GM19324 (cell line): Measurements from ENCODE around the gene TXNL4A.
"Not testable (repeated sequence)": the region's sequence is repeated elsewhere in the genome, so short reads cannot be mapped to it uniquely, and the experiment has no call there.

ENCODE experiments used
- ATAC-seq: cut with Tn5 transposase; IDR thresholded peaks from one replicate; pipeline ENCODE4 v1.9.1; 2021; ENCODE audit warnings: mild to moderate bottlenecking, moderate library complexity; ENCODE audit not compliant: unreplicated experiment, low FRiP score

TXNL4A gene

DNA sequence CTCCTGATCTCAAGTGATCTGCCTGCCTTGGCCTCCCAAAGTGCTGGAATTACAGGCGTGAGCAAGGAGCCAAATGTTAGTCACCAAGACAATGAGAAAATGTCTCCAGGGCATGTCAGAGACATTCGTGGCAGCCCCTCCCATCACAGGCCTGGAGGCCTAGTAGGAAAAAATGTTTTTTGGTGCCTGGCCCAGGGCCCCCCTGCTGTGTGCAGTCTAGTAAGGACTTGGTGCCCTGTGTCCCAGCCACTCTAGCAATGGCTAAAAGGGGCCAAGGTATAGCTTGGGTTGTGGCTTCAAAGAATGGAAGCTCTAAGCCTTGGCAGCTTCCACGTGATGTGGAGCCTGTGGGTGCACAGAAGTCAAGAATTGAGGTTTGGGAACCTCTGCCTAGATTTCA, 12.5 kb upstream of the TXNL4A start:
- no peak for ATAC-seq

DNA sequence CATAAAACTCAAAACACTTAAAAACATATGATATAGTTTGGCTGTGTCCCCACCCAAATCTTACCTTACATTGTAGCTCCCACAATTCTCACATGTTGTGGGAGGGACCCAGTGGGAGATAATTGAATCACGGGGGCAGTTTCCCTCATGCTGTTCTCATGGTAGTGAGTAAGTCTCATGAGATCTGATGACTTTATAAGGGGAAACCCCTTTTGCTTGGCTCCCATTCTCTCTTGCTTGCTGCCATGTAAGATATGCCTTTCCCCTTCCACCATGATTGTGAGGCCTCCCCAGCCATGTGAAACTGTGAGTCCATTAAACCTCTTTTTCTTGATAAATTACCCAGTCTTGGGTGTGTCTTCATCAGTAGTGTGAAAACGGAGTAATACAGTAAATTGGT, 11.3 kb upstream of the TXNL4A start:
- not testable (repeated sequence) for ATAC-seq

- no peak for ATAC-seq
Observed at GRCh38 chr18:79991494-79991893, 3.1 kb upstream of the TXNL4A start.

DNA sequence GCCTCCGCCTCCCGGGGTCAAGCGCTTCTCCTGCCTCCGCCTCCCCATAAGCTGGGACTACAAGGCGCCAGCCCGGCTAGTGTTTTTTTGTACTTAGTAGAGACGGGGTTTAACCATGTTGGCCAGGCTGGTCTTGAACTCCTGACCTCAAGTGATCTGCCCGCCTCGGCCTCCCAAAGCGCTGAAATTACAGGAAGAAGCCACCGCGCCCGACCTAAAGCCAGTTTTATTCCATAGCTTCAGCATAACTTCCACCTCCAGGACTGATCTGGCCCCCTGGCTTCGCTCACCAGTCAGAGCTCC, 783 bp upstream of the TXNL4A start:
- no peak for ATAC-seq

DNA sequence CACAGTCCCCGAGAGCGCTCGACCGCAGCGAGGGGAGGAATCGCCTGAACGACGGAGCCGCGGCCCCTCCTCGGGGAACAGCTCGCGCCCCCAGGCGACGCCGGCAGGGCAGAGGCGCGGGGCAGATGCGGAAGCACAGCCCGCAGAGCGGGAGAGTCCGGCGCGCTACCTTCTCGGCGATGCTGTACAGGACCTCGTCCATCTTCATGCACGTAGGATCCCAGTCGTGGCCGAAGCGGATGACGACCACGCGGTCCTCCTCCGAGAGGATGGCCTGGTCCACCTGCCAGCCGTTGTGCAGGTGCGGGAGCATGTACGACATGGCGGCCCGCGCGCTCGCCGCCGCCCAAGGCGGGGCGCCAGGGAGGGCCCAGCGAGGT, 302 bp downstream of the TXNL4A start:
- ATAC-seq = peak; percentile 64

DNA sequence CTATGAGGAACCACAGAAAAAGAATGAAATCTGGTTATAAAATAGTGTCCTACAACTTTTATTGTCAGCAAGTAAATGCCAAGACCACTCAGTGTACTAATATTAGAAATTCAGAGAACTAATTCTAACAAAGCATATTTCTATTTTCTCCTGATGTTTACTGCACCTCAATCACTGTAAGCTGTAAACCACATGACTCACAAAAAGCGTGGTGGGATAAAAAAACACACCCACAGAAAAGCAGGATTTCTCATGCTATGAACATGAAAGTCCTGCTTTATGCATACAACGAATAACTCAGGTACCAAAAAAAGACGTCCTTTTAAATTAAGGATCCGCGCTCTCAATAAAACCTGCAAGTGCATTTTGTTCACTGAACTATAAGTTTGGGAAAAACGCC, 797 bp downstream of the TXNL4A start:
- no peak for ATAC-seq

DNA sequence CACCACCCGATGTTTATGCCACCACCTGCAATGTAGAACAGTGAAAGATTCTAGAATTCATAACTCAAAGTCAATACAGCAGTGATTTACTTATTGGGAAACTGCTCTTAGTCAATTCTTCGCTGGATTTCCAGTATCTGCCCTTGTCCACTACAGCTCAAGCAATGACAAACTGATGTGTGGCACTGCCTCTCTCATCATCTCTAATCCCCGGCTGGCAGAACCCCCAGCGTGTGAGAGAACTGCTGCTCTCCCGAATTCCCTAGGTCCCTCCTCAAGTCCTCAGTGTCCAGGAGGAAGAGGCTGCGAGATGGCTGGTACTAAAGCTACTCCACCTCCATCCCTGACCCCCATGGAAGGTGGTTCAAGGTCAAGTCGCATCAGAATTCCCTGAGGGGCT, 1.6 kb downstream of the TXNL4A start:
- no peak for ATAC-seq

DNA sequence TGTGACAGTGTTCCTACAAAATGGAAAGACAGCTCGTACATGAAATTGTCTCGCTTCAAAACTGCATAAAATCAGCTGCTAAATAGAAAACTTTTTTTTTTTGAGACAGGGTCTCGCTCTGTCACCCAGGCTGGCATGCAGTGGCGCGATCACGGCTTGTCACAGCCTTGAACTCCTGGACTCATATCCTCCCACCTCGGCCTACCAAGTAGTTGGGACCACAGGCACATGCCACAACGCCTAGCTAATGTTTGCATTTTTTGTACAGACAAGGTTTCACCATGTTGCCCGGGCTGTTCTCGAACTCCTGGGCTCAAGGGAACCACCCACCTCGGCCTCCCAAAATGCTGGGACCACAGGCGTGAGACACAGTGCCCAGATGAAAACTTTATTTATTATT, 3.2 kb downstream of the TXNL4A start:
- ATAC-seq = no peak

DNA sequence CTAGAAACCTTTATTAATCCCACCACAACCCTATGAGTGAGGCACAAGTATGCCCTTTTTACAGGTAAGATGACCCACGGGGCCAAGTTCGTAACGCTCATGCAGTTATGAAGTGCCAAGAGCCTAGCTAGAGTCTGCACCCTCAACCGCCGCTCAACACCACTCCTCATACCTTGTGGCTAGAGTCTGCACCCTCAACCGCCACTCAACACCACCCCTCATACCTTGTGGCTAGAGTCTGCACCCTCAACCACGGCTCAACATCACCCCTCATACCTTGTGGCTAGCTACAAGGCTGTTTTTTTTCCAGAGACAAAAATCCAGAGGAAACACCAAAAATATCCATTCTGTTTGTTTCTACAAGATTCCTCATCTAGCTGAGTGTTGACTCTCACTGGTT, 4.6 kb downstream of the TXNL4A start:
- no peak for ATAC-seq

GRCh38 chr18:79983253-79983652, 5.1 kb downstream of the TXNL4A start:
- no peak for ATAC-seq

DNA sequence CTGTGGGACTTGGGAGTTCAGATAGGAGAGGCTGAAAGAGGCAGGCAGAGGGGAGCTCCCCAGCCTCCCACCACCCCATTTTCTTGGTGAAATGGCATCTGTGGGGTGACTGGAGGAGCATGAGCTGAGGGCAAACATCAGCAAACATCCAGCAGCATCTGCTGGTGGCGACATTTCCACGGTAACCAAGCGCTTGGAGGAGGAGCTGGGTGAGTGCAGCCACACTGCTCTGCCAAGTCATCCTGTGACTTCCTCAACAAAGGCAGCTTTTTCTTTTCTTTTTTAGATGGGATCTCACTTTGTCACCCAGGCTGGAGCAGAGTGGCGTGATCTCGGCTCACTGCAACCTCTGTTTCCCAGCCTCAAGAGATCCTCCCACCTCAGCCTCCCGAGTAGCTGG, 5.6 kb downstream of the TXNL4A start:
- ATAC-seq = no peak

DNA sequence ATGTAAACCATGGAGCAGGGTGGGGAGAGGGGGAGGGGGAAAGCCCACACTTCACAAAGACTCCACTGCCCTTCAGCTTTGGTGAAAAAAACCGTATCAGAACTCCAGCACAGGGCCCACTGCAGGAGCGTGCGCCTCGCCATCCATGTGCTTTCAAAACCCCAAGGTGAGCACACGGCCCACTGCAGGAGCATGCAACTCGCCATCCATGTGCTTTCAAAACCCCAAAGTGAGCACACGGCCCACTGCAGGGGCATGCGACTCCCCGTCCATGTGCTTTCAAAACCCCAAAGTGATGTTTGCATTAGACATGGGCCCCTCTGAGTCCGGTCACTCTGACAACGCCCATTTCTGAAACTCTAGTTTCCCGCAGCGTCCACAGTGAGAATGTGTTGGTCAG, 7.8 kb downstream of the TXNL4A start:
- ATAC-seq = no peak

GRCh38 chr18:79979843-79980242, 8.5 kb downstream of the TXNL4A start:
- ATAC-seq = no peak

DNA sequence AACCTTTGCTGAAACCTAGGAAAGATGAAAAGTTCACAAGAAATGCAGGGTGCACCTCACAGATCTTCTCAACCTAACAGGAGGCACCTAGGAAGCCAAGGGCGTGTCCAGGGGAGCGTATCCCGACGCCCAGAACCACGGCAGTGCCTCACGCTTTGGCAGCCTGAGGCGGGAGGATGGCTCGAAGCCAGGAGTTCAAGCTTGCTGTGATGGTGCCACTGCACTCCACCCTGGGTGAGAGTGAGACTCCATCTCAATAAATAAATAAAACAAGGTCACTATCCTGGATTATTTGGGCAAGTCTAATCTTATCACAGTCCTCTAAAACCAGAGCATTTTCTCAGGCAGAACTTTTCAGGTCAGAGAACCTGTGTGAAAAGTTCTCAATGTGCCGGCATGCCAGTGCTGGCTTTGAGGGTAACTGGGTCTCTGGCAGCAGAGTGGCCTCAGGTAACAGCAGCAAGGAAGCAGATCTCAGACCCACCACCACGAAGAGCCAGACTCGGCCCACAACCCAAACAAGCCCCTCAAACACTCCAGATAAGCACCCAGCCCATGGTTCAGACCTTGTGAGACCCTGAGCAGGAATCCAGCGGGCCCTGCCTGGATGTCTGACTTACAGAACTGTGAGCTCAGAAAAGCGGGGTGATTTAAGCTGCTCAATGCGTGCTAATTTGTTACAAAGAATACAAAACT, 12.2 kb downstream of the TXNL4A start:
- no peak for ATAC-seq

GRCh38 chr18:79975043-79975442, 13.3 kb downstream of the TXNL4A start:
- no peak for ATAC-seq

DNA sequence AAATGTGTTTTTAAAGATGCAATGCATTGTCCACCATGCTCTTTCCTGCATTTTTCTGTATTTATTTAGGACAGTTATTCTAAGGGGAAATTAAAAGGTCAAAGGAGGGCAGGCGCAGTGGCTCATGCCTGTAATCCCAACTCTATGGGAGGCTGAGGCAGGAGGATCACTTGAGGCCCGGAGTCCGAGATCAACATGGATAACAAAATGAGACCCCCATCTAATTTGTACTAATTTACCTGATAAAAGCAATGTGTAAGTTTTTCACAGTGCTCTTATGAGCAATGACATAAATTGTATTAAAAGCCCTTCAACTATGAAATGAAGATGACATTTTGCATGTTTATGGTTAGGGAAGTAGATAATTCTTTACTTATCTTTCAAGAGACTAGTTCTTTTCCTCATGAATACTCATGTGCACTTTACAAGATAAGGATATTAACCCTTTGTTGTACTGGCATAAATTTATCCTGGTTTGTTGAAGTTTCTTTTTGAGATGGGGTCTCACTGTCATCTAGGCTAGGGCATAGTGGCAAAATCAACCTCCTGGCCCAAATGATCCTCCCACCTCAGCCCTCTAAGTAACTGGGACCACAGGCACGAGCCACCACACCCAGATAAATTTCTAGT, 14.2 kb downstream of the TXNL4A start:
- no peak for ATAC-seq

GRCh38 chr18:79973517-79973916, 14.8 kb downstream of the TXNL4A start:
- no peak for ATAC-seq

GRCh38 chr18:79972720-79973119, 15.6 kb downstream of the TXNL4A start:
- no peak for ATAC-seq

GRCh38 chr18:79971986-79972385, 16.4 kb downstream of the TXNL4A start:
- ATAC-seq = no peak

GRCh38 chr18:79971211-79971952, 17.0 kb downstream of the TXNL4A start:
- ATAC-seq = no peak

DNA sequence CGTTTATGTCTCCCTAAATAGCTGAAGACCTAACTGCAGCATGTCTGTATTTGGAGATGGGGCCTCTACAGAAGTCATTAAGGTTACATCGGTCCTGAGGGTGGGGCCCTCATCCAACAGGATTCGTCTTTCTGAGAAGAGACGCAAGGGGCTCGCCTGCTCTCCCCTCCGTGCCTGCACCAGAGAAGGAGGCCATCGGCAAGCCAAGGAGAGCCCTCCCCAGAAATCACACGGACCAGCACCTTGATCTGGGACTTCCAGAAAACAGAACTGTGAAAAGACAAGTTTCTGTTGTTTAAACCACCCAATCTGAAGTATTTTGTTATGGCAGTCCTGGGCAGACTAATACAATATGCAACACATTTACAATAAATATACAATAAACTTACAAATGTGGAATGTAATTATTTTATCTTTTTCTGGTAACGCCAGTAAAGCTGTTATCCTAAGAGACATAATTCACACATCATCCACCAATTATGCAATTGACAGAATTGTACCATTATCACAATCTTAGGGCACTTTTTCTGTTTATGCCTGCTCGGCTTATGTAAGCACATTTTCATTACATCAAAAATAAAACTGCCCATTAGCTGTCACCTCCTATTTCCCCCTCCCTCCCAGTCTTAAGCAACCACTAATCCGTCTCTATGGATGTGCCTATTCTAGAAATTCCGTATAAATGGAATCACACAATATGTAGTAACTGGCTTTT, 17.8 kb downstream of the TXNL4A start:
- no peak for ATAC-seq
